HG03025 (cell line): Measurements from ENCODE around the gene HRC.
A peak's percentile ranks its signal among the peaks of the same experiment; 100 is the strongest.

Source experiments
- ATAC-seq: cut with Tn5 transposase; IDR thresholded peaks from one replicate; pipeline ENCODE4 v1.9.1; 2021; ENCODE audit warnings: mild to moderate bottlenecking, moderate library complexity; ENCODE audit not compliant: unreplicated experiment, low FRiP score

Gene HRC

GRCh38 chr19:49118565-49119410 is 36.4 kb downstream of the HRC start, which contains the start of gene C19orf73:
Gene C19orf73 (minus strand): TSS chr19:49119143. CDS start chr19:49119022, 121 bp downstream.
- ATAC-seq = peak; percentile 55

- ATAC-seq = no peak
Measured at GRCh38 chr19:49117677-49118564, 37.3 kb downstream of the HRC start.

GRCh38 chr19:49116544-49116943 is 38.7 kb downstream of the HRC start:
- ATAC-seq = no peak

- ATAC-seq = no peak
Measured at GRCh38 chr19:49114630-49115363, 40.4 kb downstream of the HRC start.

- ATAC-seq = no peak
Measured at GRCh38 chr19:49113762-49114629, 41.2 kb downstream of the HRC start, which contains the start of gene LIN7B. Gene LIN7B (plus strand): TSS chr19:49114370. CDS start chr19:49114405, 35 bp downstream.

- no peak for ATAC-seq
Measured at GRCh38 chr19:49111218-49111998, 43.8 kb downstream of the HRC start.

GRCh38 chr19:49110567-49110966 is 44.6 kb downstream of the HRC start:
- ATAC-seq = no peak

GRCh38 chr19:49109569-49110233 is 45.5 kb downstream of the HRC start:
- ATAC-seq = no peak

- no peak for ATAC-seq
Measured at GRCh38 chr19:49109051-49109450, 46.1 kb downstream of the HRC start.

GRCh38 chr19:49107625-49108459 is 47.4 kb downstream of the HRC start:
- no peak for ATAC-seq

GRCh38 chr19:49106648-49107135 is 48.5 kb downstream of the HRC start:
- ATAC-seq = no peak

- ATAC-seq = no peak
Measured at GRCh38 chr19:49104229-49104864, 50.8 kb downstream of the HRC start.

GRCh38 chr19:49103331-49104085 is 51.7 kb downstream of the HRC start:
- ATAC-seq = no peak

- no peak for ATAC-seq
Measured at GRCh38 chr19:49102303-49102702, 52.9 kb downstream of the HRC start.
